HG03097 (cell line): Measurements from ENCODE around the gene UBXN10.

Source experiments
- ATAC-seq: cut with Tn5 transposase; IDR thresholded peaks from one replicate; pipeline ENCODE4 v1.9.1; 2021; ENCODE audit not compliant: unreplicated experiment, low FRiP score

The UBXN10 gene

DNA sequence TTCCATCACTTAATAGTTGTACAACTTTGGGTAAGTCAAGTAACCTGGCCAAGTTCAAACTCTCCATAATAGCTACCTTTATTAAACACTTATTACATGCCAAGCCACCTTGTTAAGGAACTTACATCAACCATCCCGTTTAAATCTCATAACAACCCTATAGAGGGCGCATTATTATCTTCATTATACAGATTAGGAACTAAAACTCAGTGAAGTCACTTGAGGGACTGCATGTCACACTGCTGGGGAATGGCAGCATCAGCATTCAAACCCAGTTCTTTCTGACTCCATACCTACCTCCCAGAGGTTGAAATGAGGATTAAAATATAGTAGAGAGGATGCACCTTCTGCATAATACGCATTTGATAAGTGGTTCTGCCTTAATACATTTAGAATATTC, 47.5 kb downstream of the UBXN10 start:
- no peak for ATAC-seq

DNA sequence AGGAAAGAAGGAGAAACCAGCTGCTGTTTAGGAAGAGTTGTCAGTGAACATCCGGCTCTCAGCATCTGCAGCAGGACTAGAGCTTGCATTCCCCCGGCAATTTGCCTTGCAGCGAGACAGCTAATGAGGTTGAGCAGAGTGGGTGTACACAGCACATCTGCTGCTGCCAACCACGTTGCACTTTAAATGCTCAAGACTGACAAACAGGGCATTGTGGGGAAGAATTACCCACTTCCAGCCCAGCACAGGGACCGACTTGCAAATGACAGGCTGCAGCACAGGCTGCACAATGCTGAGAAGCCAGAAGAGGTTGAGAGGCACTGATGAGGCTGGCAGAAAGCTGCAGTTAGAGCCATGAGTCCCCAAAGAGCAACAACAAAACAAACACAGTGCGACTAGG, 48.0 kb downstream of the UBXN10 start:
- no peak for ATAC-seq

DNA sequence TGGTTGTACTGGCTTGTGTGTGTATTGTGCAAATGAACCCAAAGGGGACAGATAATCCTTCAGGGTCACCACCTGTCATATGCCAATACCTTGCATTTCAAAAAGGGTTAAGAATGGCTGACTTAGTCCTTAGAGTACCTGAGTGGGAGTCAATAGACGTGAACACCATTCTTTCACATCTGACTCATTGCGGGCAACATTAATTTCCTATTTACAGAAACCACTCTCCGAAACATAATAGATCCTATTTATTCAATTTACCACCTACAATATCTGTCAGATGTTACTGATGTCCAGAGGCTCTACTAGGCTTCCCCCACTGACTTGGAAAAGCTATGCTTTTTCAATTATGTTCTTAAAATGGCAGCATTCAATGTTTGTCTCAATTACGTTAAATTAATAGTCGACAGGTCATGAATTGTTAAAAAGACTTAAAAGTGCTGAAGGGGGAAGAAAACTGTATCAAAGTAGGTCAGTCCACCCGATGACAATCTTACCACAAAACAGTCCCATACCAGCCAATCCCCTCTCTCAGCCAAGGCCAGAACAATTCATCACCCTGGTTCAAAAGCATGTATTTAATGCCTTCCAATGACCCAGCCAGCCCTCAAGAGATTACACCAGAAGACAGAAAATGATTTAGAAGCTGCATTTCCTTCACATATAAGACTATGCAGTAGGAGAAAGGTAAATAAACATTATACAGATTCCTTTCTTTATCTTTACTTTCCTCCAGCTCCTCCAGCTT, 49.1 kb downstream of the UBXN10 start:
- ATAC-seq: no peak

DNA sequence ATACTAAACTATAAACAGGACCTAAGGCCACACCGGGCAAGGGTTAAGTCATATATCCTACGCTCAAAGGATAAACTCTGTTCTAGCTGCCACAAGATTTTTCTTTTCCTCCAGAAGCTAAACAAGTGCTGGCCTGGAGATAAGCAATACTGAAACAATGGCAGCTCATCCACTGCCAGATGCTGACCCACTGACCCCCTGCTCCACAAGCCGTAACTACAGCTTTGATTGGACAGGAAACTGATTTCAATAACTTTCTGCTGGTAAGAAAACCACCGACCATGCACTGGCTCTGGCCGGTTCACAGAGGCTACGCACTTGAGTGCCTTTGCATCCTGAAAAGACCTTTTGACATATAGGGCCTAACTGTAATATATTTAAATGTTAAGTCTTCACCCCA, 51.8 kb downstream of the UBXN10 start:
- ATAC-seq: no peak

DNA sequence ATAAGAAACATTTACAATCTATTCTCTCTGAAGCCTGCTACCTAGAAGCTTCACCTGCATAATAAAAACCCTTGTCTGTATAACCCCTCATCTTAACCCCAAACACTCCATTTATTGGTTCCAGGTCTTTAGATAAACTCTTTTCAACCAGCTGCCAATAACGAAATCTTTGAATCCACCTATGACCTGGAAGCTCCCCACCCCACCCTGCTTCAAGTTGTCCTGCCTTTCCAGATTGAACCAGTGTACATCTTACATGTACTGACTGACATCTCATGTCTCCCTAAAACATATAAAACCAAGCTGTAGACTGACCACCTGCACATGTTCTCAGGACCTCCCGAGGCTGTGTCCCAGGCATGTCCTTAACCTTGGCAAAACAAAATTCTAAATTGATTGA, 54.1 kb downstream of the UBXN10 start:
- no peak for ATAC-seq

DNA sequence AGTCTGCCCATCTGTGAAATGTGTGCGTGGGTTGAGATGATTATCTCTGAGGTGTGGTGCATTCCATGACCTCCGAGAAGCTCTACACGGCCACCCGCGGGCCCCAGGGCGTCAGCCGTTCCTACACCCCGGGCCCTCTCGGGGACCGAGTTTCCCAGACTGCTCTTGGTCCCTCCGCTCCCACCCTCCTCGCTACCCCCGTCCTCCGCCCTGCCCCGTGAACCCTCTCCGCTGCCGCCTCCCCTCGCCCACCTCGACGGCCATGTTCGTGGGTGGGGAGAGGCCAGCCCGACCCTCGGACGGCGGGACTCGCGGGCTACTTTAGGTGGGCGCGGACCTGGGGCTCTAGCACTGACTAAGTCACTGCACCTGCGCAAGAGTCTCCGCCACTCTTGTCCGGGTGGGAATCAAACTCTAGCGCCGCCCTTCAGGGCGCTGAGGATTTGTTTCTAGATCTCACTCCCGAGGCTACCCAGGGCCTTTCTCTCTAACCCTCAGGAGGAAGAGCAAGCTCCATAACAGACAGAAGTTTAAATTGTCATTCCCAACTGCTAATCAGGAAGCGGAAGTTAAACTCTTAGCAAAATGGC, 57.1 kb downstream of the UBXN10 start:
- ATAC-seq: no peak
